Gastrocnemius medialis (tissue), 4 donors: ENCODE measurements around the gene PRR12. TPM values are rescaled to one million over a fixed set of nuclear protein-coding genes. Genes with fewer than 3 reads are reported as not detected.
A peak's percentile ranks its signal among the peaks of the same experiment; 100 is the strongest.

Experiments
- ATAC-seq, 2 donors: fragments of 150-250 bp; one replicate each; pipeline ENCODE4 v1.9.1; 2016
- DNase-seq, 2 donors: peaks; one replicate each; pipeline ENCODE4 v3.0.0-alpha.2; 2019
- H3K27ac ChIP-seq, 4 donors: fragments of 200-600 bp; sonication (generic); 1 replicate in 1 of 4; 2 replicates in 3 of 4; pipeline ENCODE4 v1.5.1; 2016 to 2018; ENCODE audit warnings: mild to moderate bottlenecking in 2 of 4, moderate library complexity in 1 of 4
- H3K27me3 ChIP-seq, 3 donors: fragments of 200-600 bp; sonication (generic) in 2 of 3; 1 replicate in 1 of 3; 2 replicates in 2 of 3; pipeline versions ENCODE4 v1.5.1 to v1.6.0; 2016 to 2019; ENCODE audit warnings: mild to moderate bottlenecking in 1 of 3, moderate library complexity in 1 of 3
- H3K36me3 ChIP-seq, 2 donors: fragments of 200-600 bp; sonication (generic) in 1 of 2; one replicate each; pipeline ENCODE4 v1.5.1; 2017 to 2018
- H3K4me1 ChIP-seq, 2 donors: fragments of 200-600 bp; sonication (generic) in 1 of 2; one replicate each; pipeline ENCODE4 v1.5.1; 2016 to 2017; ENCODE audit warnings: mild to moderate bottlenecking in 2 of 2
- H3K4me3 ChIP-seq, 4 donors: fragments of 200-600 bp; sonication (generic) in 3 of 4; 1 replicate in 1 of 4; 2 replicates in 3 of 4; pipeline ENCODE4 v1.5.1; 2016 to 2019; ENCODE audit warnings: mild to moderate bottlenecking in 2 of 4
- H3K9me3 ChIP-seq, 3 donors: fragments of 200-600 bp; sonication (generic) in 2 of 3; 1 replicate in 1 of 3; 2 replicates in 2 of 3; pipeline ENCODE4 v1.5.1; 2016 to 2019
- POLR2A ChIP-seq, 2 donors: fragments of 450-650 bp; IDR thresholded peaks; one replicate each; pipeline ENCODE4 v1.6.1; 2017; ENCODE audit warnings: antibody characterized with exemption in 2 of 2, mild to moderate bottlenecking in 2 of 2, moderate library complexity in 2 of 2
- in situ Hi-C, 4 donors: fragments of 200-750 bp; cut with MboI; loops; one replicate each; pipeline versions ENCODE4 v1.15.0 to v1.8.0; 2017; ENCODE audit warnings: low sequenced_read_pairs in 4 of 4
- intact Hi-C: fragments of 100-400 bp; cut with DNase I; formaldehyde crosslinking; loops from one replicate; pipeline ENCODE4 v1.15.1; 2023; ENCODE audit warnings: low total_unique reads
- total RNA-seq, 4 donors: library from RNA; depleted of rRNA; stranded (reverse); fragments of >200 nt; gene quantifications; one replicate each; pipeline versions ENCODE4 v1.1.0 to v1.2.3, GENCODE V29; 2016
- TF ChIP-seq, protein P1 (sequence below), 5 experiments: fragments of 450-650 bp in 3 of 5; fragments of 200-600 bp in 2 of 5; sonication (generic) in 2 of 5; IDR thresholded peaks in 4 of 5; conservative IDR thresholded peaks in 1 of 5; 1 replicate in 4 of 5; 2 replicates in 1 of 5; pipeline ENCODE4 v1.5.1; 2016 to 2019; ENCODE audit warnings: antibody characterized with exemption in 5 of 5, mild to moderate bottlenecking in 3 of 5, moderate library complexity in 3 of 5

The PRR12 gene
- total RNA-seq, 4 donors from 2014 or later = 3.4 to 7.7 (median 3.8) TPM

DNA sequence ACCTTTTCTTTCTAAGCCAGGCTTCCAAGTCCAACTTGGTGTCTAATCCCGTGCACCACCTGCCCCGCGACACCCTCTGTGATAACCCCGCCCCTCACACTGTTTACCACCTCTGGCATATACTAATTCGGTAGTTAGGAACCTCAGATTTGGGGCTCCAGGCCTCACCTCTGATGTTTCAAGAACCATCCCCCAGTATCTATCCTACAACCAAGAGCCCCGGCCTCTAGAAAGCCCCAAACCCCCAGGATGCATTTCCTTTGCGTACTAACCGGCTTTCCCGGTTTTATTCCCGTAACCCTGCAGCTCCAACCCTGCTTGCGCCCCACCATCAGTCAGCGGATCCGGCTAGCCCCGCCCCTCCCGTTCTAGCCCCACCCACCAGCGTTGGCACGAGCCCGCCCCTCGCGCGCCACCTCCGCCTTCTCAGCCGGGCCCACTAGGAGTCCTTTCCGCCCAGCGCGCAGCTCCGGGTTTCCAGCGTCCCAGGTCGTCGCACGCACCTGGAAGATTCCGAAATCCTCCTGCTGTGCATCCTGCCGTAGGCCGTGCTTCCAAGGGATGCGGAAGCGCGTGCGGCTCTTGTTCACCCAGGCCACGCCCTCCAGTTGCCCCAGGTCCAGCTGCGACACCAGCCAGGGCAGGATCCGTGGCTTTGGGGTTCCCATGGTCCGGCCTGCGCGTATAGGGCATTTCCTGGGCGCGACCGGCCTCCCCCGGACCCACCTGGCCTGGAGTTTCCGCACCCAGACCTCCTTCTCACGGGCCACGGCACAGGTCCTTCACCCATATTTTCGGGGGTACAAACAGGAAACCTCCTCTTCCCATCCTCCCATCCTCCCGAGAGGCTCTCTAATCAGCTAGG is 73.4 kb downstream of the PRR12 start:
- TF ChIP-seq, protein P1, sequence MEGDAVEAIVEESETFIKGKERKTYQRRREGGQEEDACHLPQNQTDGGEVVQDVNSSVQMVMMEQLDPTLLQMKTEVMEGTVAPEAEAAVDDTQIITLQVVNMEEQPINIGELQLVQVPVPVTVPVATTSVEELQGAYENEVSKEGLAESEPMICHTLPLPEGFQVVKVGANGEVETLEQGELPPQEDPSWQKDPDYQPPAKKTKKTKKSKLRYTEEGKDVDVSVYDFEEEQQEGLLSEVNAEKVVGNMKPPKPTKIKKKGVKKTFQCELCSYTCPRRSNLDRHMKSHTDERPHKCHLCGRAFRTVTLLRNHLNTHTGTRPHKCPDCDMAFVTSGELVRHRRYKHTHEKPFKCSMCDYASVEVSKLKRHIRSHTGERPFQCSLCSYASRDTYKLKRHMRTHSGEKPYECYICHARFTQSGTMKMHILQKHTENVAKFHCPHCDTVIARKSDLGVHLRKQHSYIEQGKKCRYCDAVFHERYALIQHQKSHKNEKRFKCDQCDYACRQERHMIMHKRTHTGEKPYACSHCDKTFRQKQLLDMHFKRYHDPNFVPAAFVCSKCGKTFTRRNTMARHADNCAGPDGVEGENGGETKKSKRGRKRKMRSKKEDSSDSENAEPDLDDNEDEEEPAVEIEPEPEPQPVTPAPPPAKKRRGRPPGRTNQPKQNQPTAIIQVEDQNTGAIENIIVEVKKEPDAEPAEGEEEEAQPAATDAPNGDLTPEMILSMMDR (IDR thresholded peaks at IDR 0.05 in 4 of 5, conservative IDR thresholded peaks at IDR 0.05 in 1 of 5) = peak in 4 of 5 experiments; percentile 15 to 58 (median 36)
- TF ChIP-seq POLR2A (IDR thresholded peaks at IDR 0.05) = peak; percentile 44 to 52
- H3K36me3 ChIP-seq = peaks cover 0 to 29% of the 10 kb centered on the region in 2 donors
- H3K9me3 ChIP-seq = no peaks in the 10 kb centered on the region
- peak; percentile 61 to 66 for ATAC-seq
- H3K4me3 ChIP-seq = peak overlapping the region; percentile 70 to 81 (median 72)
- H3K27ac ChIP-seq = peak overlapping the region; percentile 81 to 88 (median 87)
- intact Hi-C loops = loop anchor here (1.0 kb wide), 1 partner anchor 22 kb away; the partner anchor contains the start of gene SCAF1
- H3K4me1 ChIP-seq = peaks cover 16 to 23% of the 10 kb centered on the region in 2 donors
- in situ Hi-C loops = loop anchor here in 1 of 4 donors (10.0 kb wide), 1 partner anchor 90 kb away; no protein-coding TSS in a partner anchor
- peak; percentile 75 to 83 for DNase-seq
- H3K27me3 ChIP-seq = no peaks in the 10 kb centered on the region

DNA sequence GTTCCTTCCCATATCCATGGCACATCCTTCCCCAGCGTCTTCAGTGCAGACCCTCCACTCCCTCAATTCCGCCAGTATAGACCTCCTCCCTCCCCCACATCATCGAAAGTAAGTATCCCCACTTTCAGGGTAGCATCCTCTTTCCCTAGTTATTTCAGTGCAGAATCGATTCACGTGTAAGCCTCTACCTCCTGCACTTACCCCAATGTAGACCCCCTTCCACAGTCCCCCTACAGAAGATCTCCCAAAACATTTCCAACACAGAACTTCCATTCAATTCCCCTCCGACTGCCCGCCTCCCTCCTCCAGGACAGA is 74.0 kb downstream of the PRR12 start:
- Histone ChIP-seq H3K27me3 (no peaks in the 10 kb centered on the region), H3K27ac (peak overlapping the region; percentile 81 to 88 (median 87)), H3K4me3 (peak overlapping the region; percentile 70 to 81 (median 72)), H3K36me3 (peaks cover 0 to 24% of the 10 kb centered on the region in 2 donors), H3K4me1 (peaks cover 16 to 23% of the 10 kb centered on the region in 2 donors), H3K9me3 (no peaks in the 10 kb centered on the region)
- intact Hi-C loops (no loop called here), in situ Hi-C loops (loop anchor here in 1 of 4 donors (10.0 kb wide), 1 partner anchor 90 kb away; no protein-coding TSS in a partner anchor)
- DNase-seq = no peak
- ATAC-seq = no peak
- TF ChIP-seq POLR2A (IDR thresholded peaks at IDR 0.05) = no peak

DNA sequence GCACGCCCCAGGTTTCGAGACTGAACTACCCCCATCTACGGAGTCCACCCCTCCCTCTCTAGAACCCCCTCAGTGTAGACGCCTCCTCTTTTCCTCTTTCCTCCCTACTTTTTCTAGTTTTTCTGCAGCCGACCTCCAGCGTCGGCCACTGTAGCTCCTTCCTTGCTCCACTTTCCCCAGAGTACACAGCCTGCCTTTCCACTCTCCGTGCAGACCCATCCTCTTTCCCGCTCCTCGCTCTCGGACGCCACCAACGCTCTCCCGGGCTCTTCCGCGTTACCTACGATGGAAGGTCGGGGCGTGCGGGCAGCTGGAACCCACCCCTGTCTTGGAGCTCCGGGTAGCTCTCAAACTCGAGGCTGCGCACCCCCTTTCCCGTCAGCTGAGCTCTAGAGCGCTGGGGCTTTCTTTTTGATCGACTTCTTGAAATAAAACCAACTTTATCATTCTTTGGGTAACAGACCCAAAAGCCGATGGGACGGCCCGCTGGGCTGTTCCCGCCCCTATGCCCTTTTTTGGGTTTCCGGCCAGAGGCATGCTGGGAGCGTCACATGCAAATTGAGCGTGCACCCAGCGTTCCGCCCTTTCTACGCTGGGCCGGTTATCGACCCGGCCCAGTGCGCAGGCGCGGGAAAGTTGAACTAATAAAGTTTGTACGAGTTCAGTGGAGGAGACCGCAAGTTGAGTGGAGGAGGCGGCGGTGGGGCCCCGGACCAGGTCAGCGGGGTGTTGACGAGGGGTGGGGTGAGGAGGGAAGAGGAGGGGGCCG is 74.6 kb downstream of the PRR12 start, which contains the start of the genes BCL2L12 and IRF3:
Gene BCL2L12 (plus strand): TSS at position 583 of the 769 bp plus-strand sequence. CDS start 760 bp downstream, outside the sequence.
Gene IRF3 (minus strand): TSS at position 507 of the 769 bp plus-strand sequence. CDS start 1,019 bp downstream, outside the sequence.
- Histone ChIP-seq H3K27me3 (no peaks in the 10 kb centered on the region), H3K9me3 (no peaks in the 10 kb centered on the region), H3K27ac (peak within 1 kb of the TSS; percentile 81 to 88 (median 87)), H3K4me1 (peaks cover 16 to 23% of the 10 kb centered on the region in 2 donors), H3K36me3 (peaks cover 0 to 19% of the 10 kb centered on the region in 2 donors), H3K4me3 (peak within 1 kb of the TSS; percentile 70 to 81 (median 72))
- peak; percentile 94 to 96 for DNase-seq
- TF ChIP-seq, protein P1 (IDR thresholded peaks at IDR 0.05 in 4 of 5, conservative IDR thresholded peaks at IDR 0.05 in 1 of 5) = no peak
- TF ChIP-seq POLR2A (IDR thresholded peaks at IDR 0.05) = peak; percentile 72 to 77
- in situ Hi-C loops = loop anchor here in 1 of 4 donors (10.0 kb wide), 1 partner anchor 91 kb away; no protein-coding TSS in a partner anchor
- ATAC-seq = peak; percentile 95 to 96
- intact Hi-C loops = no loop called here

DNA sequence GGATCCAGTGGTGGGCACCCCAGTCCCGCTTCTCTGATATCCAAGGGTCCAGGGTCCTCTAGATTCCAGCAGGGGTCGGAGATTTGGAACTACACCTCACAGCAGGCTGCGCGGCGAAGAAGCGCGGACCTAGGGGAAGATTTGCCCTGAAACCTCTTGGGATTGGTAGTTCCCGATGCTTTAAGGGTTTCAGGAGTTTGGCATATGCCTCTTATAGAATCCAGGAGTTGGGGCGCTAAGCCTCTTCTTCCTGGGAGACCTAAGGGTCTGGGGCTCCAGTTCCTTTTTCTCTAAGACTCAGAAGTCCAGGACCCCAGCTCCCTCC is 75.1 kb downstream of the PRR12 start:
- intact Hi-C loops (no loop called here), in situ Hi-C loops (loop anchor here in 1 of 4 donors (10.0 kb wide), 1 partner anchor 91 kb away; no protein-coding TSS in a partner anchor)
- no peaks in the 10 kb centered on the region for H3K27me3 ChIP-seq
- peak overlapping the region; percentile 81 to 88 (median 87) for H3K27ac ChIP-seq
- H3K4me3 ChIP-seq = peak overlapping the region; percentile 70 to 81 (median 72)
- ATAC-seq (peak in 1 of 2 donors; percentile 1), DNase-seq (no peak)
- peaks cover 16 to 23% of the 10 kb centered on the region in 2 donors for H3K4me1 ChIP-seq
- TF ChIP-seq, protein P1 (IDR thresholded peaks at IDR 0.05 in 4 of 5, conservative IDR thresholded peaks at IDR 0.05 in 1 of 5) = no peak
- no peak for TF ChIP-seq POLR2A (IDR thresholded peaks at IDR 0.05)
- peaks cover 0 to 14% of the 10 kb centered on the region in 2 donors for H3K36me3 ChIP-seq
- H3K9me3 ChIP-seq = no peaks in the 10 kb centered on the region
